A549 (cell line): Measurements from ENCODE around the gene PRKAR1B. TPM values are rescaled to one million over a fixed set of nuclear protein-coding genes. Genes with fewer than 3 reads are reported as not detected.

Experiments used
- ATAC-seq, 2 experiments: fragments of 200-7000 bp in 1 of 2; fragments of >200 bp in 1 of 2; cut with Nextera tagmentation in 1 of 2; cut with Tn5 transposase in 1 of 2; 3 replicates each; pipeline versions ENCODE4 v1.8.0 to v1.9.1; 2018 to 2020; ENCODE audit warnings: mild to moderate bottlenecking in 1 of 2, moderate library complexity in 1 of 2
- CTCF ChIA-PET: fragments of 300-600 bp; sonication (Branson Sonifier 250); formaldehyde crosslinking; extraction: SDS; loops from one replicate; lab custom pipeline; 2021; ENCODE audit warnings: antibody characterized with exemption, inconsistent platforms; lab: Yijun Ruan, JAX
- POLR2A ChIA-PET: fragments of 350-600 bp; formaldehyde crosslinking; extraction: SDS; loops from one replicate; lab custom pipeline; 2021; ENCODE audit warnings: antibody characterized with exemption, inconsistent platforms; lab: Yijun Ruan, JAX
- DNase-seq, 2 experiments: peaks; one replicate each; pipeline versions ENCODE4 v3.0.0 to v3.0.0-alpha.2; 2011 to 2016; ENCODE audit warnings: low read depth in 1 of 2, low spot score in 1 of 2
- FAIRE-seq: peaks from 2 replicates; lab custom pipeline; 2011; peaks lifted over from hg19 to GRCh38; lab: Jason Lieb, UNC
- H3K27ac ChIP-seq, 2 experiments: fragments of >200 bp; sonication (Bioruptor Twin); formaldehyde crosslinking; 3 replicates each; pipeline ENCODE4 v1.5.1; 2016 to 2017
- H3K4me1 ChIP-seq: fragments of >200 bp; sonication (Bioruptor Twin); formaldehyde crosslinking; 3 replicates; pipeline ENCODE4 v1.6.1; 2016
- H3K4me2 ChIP-seq: fragments of >200 bp; sonication (Bioruptor Twin); formaldehyde crosslinking; 3 replicates; pipeline ENCODE4 v1.6.1; 2016
- H3K4me3 ChIP-seq: fragments of >200 bp; sonication (Bioruptor Twin); formaldehyde crosslinking; 3 replicates; pipeline ENCODE4 v1.5.1; 2016
- H3K9me3 ChIP-seq: fragments of >200 bp; sonication (Bioruptor Twin); formaldehyde crosslinking; 3 replicates; pipeline ENCODE4 v1.6.1; 2016
- BHLHE40 ChIP-seq: IDR thresholded peaks from 2 replicates; pipeline ENCODE4 v1.6.1; 2012; ENCODE audit warnings: low read depth, low read length, inconsistent platforms
- CEBPB ChIP-seq, 2 experiments: fragments of >200 bp in 1 of 2; sonication (Bioruptor Twin) in 1 of 2; formaldehyde crosslinking in 1 of 2; IDR thresholded peaks; 2 replicates each; pipeline ENCODE4 v1.6.1; 2012 to 2016
- CHD2 ChIP-seq: fragments of 150-350 bp; IDR thresholded peaks from 2 replicates; pipeline ENCODE4 v1.6.1; 2014; ENCODE audit warnings: low read length; ENCODE audit not compliant: partially characterized antibody
- CHD4 ChIP-seq: fragments of 200-600 bp; sonication (generic); IDR thresholded peaks from 2 replicates; pipeline ENCODE4 v1.6.1; 2016; ENCODE audit warnings: antibody characterized with exemption, mild to moderate bottlenecking, borderline replicate concordance
- EHF ChIP-seq: fragments of 250-450 bp; sonication (Bioruptor Pico); IDR thresholded peaks from 2 replicates; pipeline ENCODE4 v1.5.0; 2020; ENCODE audit warnings: mild to moderate bottlenecking
- EHMT2 ChIP-seq: fragments of 200-600 bp; sonication (generic); IDR thresholded peaks from 2 replicates; pipeline ENCODE4 v1.6.1; 2016; ENCODE audit warnings: antibody characterized with exemption, low read depth, mild to moderate bottlenecking, moderate library complexity
- EP300 ChIP-seq, 2 experiments: fragments of >200 bp; sonication (Bioruptor Twin); formaldehyde crosslinking; IDR thresholded peaks; 2 replicates in 1 of 2; 3 replicates in 1 of 2; pipeline ENCODE4 v1.6.1; 2016 to 2017
- ESRRA ChIP-seq: fragments of 150-350 bp; IDR thresholded peaks from 2 replicates; pipeline ENCODE4 v1.6.1; 2014; ENCODE audit warnings: mild to moderate bottlenecking, low read length, borderline replicate concordance
- FOSL2 ChIP-seq, 2 experiments: fragments of 450-650 bp in 1 of 2; fragments of >200 bp in 1 of 2; sonication (Bioruptor Twin) in 1 of 2; formaldehyde crosslinking; IDR thresholded peaks; 2 replicates each; pipeline versions ENCODE4 v1.5.0 to v1.6.1; 2016 to 2020; ENCODE audit warnings: mild to moderate bottlenecking in 1 of 2, moderate library complexity in 1 of 2
- GATA3 ChIP-seq: IDR thresholded peaks from 2 replicates; pipeline ENCODE4 v1.6.1; 2012; ENCODE audit warnings: borderline replicate concordance
- HOXB13 ChIP-seq: fragments of 250-450 bp; sonication (Bioruptor Pico); IDR thresholded peaks from 2 replicates; pipeline ENCODE4 v1.5.0; 2020; ENCODE audit warnings: low read depth, mild to moderate bottlenecking, moderate library complexity
- MAFK ChIP-seq: fragments of 450-650 bp; IDR thresholded peaks from 2 replicates; pipeline ENCODE4 v1.6.1; 2014; ENCODE audit not compliant: partially characterized antibody
- MAZ ChIP-seq: fragments of 150-350 bp; IDR thresholded peaks from 2 replicates; pipeline ENCODE4 v1.6.1; 2014; ENCODE audit warnings: antibody characterized with exemption, low read depth, low read length, borderline replicate concordance
- PBX3 ChIP-seq: IDR thresholded peaks from 2 replicates; pipeline ENCODE4 v1.6.1; 2012
- POLR2A ChIP-seq: IDR thresholded peaks from 2 replicates; pipeline ENCODE4 v1.6.1; 2012; ENCODE audit warnings: mild to moderate bottlenecking, low read length
- RAD21 ChIP-seq, 2 experiments: fragments of >200 bp in 1 of 2; sonication (Bioruptor Twin) in 1 of 2; formaldehyde crosslinking in 1 of 2; IDR thresholded peaks in 1 of 2; conservative IDR thresholded peaks in 1 of 2; 2 replicates in 1 of 2; 3 replicates in 1 of 2; pipeline ENCODE4 v1.6.1; 2012 to 2018; ENCODE audit warnings: inconsistent platforms in 1 of 2
- RFX5 ChIP-seq: fragments of 450-650 bp; IDR thresholded peaks from 2 replicates; pipeline ENCODE4 v1.7.1; 2014; ENCODE audit warnings: antibody characterized with exemption, mild to moderate bottlenecking, moderate library complexity
- TFCP2L1 ChIP-seq: fragments of 250-450 bp; sonication (Bioruptor Pico); IDR thresholded peaks from 2 replicates; pipeline ENCODE4 v1.5.0; 2021; ENCODE audit warnings: mild to moderate bottlenecking
- ZFP36 ChIP-seq: fragments of 450-650 bp; IDR thresholded peaks from 2 replicates; pipeline ENCODE4 v1.6.1; 2014; ENCODE audit warnings: borderline replicate concordance; ENCODE audit not compliant: partially characterized antibody
- WGBS: methylation state at CpG from one replicate; pipeline ENCODE4 v1.1.6; 2017; ENCODE audit errors: missing lambda C conversion rate; 5-methylcytosine and 5-hydroxymethylcytosine counted together
- polyA plus RNA-seq, 4 experiments: library from polyadenylated mRNA; depleted of rRNA in 3 of 4; stranded (reverse); fragments of >200 nt; fragmentation: RNase III in 1 of 4; extraction: RNeasy Plus Mini Kit Qiagen cat#74134 plus additional on column Dnase treatment in 1 of 4; gene quantifications; 2 replicates in 3 of 4; 3 replicates in 1 of 4; pipeline ENCODE4 v1.2.3, GENCODE V29; 2011 to 2017
- TF ChIP-seq, protein P1 (sequence below): fragments of 250-450 bp; sonication (Bioruptor Pico); IDR thresholded peaks from 2 replicates; pipeline ENCODE4 v1.5.0; 2020; ENCODE audit warnings: low read depth, mild to moderate bottlenecking, moderate library complexity
- TF ChIP-seq, protein P2 (sequence below): fragments of 450-650 bp; IDR thresholded peaks from 2 replicates; pipeline ENCODE4 v1.6.1; 2014; ENCODE audit warnings: antibody characterized with exemption

Gene PRKAR1B
- polyA plus RNA-seq, 2 of the 4 experiments (the other 2 are of a cell fraction): 10.1 to 33.7 TPM

DNA sequence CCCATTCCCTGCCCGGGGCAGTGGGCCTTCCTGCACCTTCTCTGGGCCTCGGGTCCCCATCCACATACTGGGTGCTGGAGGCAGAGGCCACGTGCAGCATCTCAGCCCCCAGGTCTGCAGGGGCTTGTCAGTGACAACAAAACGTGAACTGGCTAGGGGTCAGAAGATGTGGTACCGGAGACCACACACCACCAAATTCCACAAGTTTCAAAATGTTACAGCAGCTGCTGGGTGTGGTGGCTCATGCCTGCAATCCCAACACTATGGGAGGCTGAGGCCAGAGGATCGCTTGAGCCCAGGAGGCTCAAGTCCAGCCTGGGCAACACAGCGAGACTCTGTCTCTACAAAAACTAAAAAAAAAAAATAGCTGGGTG lies 62.7 kb downstream of the PRKAR1B start:
- FAIRE-seq (no peak), DNase-seq (no peak), ATAC-seq (no peak)
- CTCF ChIA-PET: interaction anchor here (1.6 kb wide), 1 partner anchor 333 kb away, joined by 6 read pairs; no protein-coding TSS in a partner anchor
- no peaks in the 10 kb centered on the region for H3K4me1 ChIP-seq
- POLR2A ChIA-PET: no interaction called here
- H3K27ac ChIP-seq: no peak overlapping the region
- no peak overlapping the region for H3K4me2 ChIP-seq
- TF ChIP-seq MAZ: no peak
- TF ChIP-seq PBX3: no peak
- no peak for TF ChIP-seq EHF (CRISPR knock-in tag)
- no peak for TF ChIP-seq HOXB13 (CRISPR knock-in tag)
- TF ChIP-seq ESRRA: no peak
- no peak for TF ChIP-seq TFCP2L1 (CRISPR knock-in tag)
- TF ChIP-seq CHD2: no peak
- H3K4me3 ChIP-seq: no peak overlapping the region
- no peaks in the 10 kb centered on the region for H3K9me3 ChIP-seq
- WGBS: 73% methylated on average over 4 of the region's 7 CpGs

DNA sequence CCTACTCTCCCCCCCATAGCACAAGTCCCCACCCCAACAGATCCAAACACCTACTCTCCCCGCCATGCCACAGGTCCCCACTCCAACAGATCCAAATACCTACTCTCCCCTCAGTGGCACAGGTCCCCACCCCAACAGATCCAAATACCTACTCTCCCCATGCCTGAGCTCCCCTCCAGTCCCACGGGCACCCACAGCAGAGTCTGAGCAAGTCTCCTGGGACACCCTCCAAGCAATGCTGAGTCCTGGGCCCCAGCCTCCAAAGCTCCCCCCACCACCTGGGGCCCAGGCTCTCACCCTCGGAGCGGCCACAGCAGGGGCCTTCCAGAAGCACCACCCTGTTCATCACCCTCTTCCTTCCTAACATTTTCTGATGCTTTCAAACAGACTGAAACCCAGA lies 64.5 kb downstream of the PRKAR1B start:
- H3K4me1 ChIP-seq: no peaks in the 10 kb centered on the region
- H3K27ac ChIP-seq: no peak overlapping the region
- CTCF ChIA-PET: no interaction called here
- WGBS: 76% methylated on average over 2 of the region's 4 CpGs
- DNase-seq: no peak
- no peak for ATAC-seq
- no peak for FAIRE-seq
- no peak for TF ChIP-seq EHMT2
- H3K9me3 ChIP-seq: no peaks in the 10 kb centered on the region
- POLR2A ChIA-PET: no interaction called here
- no peak overlapping the region for H3K4me2 ChIP-seq
- no peak overlapping the region for H3K4me3 ChIP-seq

DNA sequence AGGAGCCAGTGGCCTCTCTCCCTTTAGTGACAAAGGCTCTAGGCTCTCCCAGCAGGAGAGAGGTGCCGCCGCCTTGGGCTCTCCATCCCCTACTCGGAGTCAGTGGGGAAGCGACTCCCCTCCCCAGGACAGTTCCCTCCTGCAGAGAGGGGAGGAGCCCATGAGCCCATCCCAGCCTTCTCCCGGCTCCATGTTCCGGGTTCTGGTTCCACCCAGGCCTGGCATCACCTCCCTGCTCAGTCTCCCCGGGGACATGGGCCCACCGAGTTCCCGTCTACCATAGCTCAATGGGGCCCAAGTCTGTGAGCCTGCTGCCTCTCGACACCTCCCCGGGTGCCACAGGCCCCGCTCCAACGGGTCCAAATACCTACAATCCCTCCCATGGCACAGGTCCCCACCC lies 67.1 kb downstream of the PRKAR1B start:
- no peaks in the 10 kb centered on the region for H3K4me1 ChIP-seq
- no peak overlapping the region for H3K4me3 ChIP-seq
- no peak for FAIRE-seq
- no peak for ATAC-seq
- CTCF ChIA-PET: interaction anchor here (1.3 kb wide), 1 partner anchor 23 kb away, joined by 4 read pairs; no protein-coding TSS in a partner anchor
- no peak overlapping the region for H3K4me2 ChIP-seq
- TF ChIP-seq BHLHE40: no peak
- TF ChIP-seq ZFP36: no peak
- no peak for TF ChIP-seq FOSL2 (IDR thresholded peaks at IDR 0.05)
- no peak for TF ChIP-seq FOSL2 (CRISPR knock-in tag; IDR thresholded peaks at IDR 0.05)
- H3K9me3 ChIP-seq: no peaks in the 10 kb centered on the region
- no peak for DNase-seq
- POLR2A ChIA-PET: no interaction called here
- WGBS: 89% methylated on average over 12 of the region's 13 CpGs
- H3K27ac ChIP-seq: no peak overlapping the region

DNA sequence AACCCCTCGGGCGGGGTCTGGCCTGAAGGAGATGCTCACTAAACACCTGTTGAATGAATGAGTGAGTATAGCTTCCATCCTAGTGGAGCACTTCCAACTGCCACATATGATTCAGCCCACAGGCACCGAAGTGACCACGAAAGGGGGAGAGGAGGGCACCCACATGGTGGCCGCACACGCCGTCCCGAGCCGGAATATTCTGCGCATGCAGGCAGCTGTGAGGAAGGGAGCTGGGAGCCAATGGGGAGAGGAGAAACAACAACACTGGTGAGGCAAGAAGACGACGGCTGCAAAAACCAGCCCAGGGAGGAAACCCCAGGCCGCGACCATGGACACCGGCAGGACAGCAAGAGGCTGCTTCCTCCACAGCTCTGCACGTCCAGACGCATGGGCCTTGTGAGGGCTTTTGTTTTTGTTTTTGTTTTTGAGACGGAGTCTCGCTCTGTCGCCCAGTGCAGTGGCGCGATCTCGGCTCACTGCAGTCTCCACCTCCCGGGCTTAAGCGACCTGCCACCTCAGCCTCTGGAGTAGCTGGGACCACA lies 67.7 kb downstream of the PRKAR1B start:
- ChIA-PET POLR2A (no interaction called here), CTCF (interaction anchor here (1.3 to 2.4 kb wide), 2 partner anchors 23 to 326 kb away, joined by 4 to 8 read pairs; no protein-coding TSS in a partner anchor)
- H3K4me3 ChIP-seq: no peak overlapping the region
- H3K9me3 ChIP-seq: no peaks in the 10 kb centered on the region
- ATAC-seq (no peak), DNase-seq (no peak)
- no peaks in the 10 kb centered on the region for H3K4me1 ChIP-seq
- no peak for TF ChIP-seq RFX5
- no peak for TF ChIP-seq PBX3
- TF ChIP-seq RAD21 (conservative IDR thresholded peaks at IDR 0.05 in 1 of 2, IDR thresholded peaks at IDR 0.05 in 1 of 2): no peak
- TF ChIP-seq, protein P1, sequence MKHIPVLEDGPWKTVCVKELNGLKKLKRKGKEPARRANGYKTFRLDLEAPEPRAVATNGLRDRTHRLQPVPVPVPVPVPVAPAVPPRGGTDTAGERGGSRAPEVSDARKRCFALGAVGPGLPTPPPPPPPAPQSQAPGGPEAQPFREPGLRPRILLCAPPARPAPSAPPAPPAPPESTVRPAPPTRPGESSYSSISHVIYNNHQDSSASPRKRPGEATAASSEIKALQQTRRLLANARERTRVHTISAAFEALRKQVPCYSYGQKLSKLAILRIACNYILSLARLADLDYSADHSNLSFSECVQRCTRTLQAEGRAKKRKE: no peak
- TF ChIP-seq EHMT2: no peak
- no peak for TF ChIP-seq CHD4
- TF ChIP-seq, protein P2, sequence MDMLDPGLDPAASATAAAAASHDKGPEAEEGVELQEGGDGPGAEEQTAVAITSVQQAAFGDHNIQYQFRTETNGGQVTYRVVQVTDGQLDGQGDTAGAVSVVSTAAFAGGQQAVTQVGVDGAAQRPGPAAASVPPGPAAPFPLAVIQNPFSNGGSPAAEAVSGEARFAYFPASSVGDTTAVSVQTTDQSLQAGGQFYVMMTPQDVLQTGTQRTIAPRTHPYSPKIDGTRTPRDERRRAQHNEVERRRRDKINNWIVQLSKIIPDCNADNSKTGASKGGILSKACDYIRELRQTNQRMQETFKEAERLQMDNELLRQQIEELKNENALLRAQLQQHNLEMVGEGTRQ: no peak
- TF ChIP-seq EP300 (IDR thresholded peaks at IDR 0.05): no peak
- no peak for TF ChIP-seq CEBPB (IDR thresholded peaks at IDR 0.05)
- TF ChIP-seq ZFP36: no peak
- TF ChIP-seq GATA3: no peak
- TF ChIP-seq MAFK: no peak
- TF ChIP-seq POLR2A: no peak
- TF ChIP-seq, all 56 proteins: peak for 0
- no peak overlapping the region for H3K4me2 ChIP-seq
- no peak for FAIRE-seq
- no peak overlapping the region for H3K27ac ChIP-seq
- 96% methylated on average over 25 of the region's 25 CpGs for whole genome bisulfite sequencing
